Measurements from ENCODE around the gene UPF1. TPM values are rescaled to one million over a fixed set of nuclear protein-coding genes. Genes with fewer than 3 reads are reported as not detected.

The UPF1 gene
- total RNA-seq, 1 donor from 2014 or later = 225 TPM

DNA sequence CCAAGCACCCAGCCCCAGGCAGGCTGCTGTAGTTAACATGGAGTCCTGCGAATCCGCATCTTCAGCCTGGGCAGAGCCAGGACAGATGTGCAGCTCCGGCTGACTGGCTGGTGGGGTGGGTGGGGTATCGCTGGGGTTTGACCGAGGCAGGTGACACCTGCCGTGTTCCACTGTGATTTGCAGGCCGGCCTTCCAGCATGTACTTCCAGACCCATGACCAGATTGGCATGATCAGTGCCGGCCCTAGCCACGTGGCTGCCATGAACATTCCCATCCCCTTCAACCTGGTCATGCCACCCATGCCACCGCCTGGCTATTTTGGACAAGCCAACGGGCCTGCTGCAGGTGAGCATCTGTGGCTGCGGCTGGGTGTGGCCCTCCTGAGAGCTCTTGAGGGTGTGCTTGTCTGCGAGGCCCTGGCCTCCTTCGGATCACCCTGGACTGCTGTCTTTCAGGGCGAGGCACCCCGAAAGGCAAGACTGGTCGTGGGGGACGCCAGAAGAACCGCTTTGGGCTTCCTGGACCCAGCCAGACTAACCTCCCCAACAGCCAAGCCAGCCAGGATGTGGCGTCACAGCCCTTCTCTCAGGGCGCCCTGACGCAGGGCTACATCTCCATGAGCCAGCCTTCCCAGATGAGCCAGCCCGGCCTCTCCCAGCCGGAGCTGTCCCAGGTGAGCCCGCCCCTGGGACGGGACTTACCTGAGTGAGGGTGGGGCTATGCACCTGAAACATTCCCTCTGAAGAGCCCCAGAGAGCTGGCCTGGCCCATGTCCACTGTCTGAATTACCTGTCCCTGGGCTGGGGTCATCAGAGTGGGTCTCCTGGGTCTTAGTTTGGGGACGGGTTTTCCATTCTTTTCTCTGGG lies 33.6 kb downstream of the UPF1 start:
- Histone ChIP-seq H3K9me3 (no peaks in the 10 kb centered on the region), H3K36me3 (peaks cover 76 to 79% of the 10 kb centered on the region in 2 donors), H3K4me3 (no peak overlapping the region), H3K4me1 (peaks cover 0 to 7% of the 10 kb centered on the region in 2 donors), H3K27ac (no peak overlapping the region), H3K27me3 (no peaks in the 10 kb centered on the region)
- TF ChIP-seq, protein P1, sequence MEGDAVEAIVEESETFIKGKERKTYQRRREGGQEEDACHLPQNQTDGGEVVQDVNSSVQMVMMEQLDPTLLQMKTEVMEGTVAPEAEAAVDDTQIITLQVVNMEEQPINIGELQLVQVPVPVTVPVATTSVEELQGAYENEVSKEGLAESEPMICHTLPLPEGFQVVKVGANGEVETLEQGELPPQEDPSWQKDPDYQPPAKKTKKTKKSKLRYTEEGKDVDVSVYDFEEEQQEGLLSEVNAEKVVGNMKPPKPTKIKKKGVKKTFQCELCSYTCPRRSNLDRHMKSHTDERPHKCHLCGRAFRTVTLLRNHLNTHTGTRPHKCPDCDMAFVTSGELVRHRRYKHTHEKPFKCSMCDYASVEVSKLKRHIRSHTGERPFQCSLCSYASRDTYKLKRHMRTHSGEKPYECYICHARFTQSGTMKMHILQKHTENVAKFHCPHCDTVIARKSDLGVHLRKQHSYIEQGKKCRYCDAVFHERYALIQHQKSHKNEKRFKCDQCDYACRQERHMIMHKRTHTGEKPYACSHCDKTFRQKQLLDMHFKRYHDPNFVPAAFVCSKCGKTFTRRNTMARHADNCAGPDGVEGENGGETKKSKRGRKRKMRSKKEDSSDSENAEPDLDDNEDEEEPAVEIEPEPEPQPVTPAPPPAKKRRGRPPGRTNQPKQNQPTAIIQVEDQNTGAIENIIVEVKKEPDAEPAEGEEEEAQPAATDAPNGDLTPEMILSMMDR (IDR thresholded peaks at IDR 0.05) = no peak
- DNase-seq (ENCODE audit: low spot score in 2 of 2) = peak in 1 of 2 donors; percentile 53
- intact Hi-C loops (cut with DNase I) = loop anchor here (5.0 kb wide), 1 partner anchor 273 kb away; no protein-coding TSS in a partner anchor

DNA sequence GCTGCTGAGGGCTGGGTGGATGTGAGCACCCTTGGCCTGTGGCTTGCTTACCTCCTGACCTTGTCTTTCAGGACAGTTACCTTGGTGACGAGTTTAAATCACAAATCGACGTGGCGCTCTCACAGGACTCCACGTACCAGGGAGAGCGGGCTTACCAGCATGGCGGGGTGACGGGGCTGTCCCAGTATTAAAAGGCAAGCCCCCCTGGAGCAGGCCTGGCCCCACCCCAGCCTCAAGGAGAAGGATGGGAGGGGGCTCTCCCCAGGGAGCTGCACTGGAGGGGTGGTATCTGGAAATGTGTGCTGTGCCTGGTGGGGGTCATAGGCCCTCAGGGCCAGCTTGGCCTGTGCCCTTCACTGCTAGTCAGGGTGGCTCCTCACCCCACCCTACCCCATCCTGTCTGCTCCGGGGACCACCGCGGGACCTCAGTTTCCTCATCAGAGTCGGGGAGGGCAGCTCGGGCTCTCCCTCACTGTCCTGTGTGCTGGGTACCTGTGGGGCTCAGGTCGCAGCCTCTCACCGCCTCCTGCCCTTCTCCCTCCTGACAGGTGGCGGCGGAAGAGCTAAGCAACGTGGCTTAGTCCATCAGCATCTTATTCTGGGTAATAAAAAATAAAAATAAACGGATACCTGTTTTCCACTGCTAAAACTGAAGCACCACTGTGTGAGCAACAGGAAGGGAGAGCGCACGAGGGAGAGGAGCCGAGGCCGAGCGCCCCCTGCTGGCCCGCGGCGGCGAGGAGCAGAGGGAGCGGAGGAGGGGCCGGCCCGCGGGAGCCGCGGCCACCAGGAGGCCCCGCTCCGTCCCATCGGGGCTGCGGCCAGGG lies 34.4 kb downstream of the UPF1 start:
- H3K4me3 ChIP-seq = no peak overlapping the region
- DNase-seq (ENCODE audit: low spot score in 2 of 2) = no peak
- TF ChIP-seq, protein P1 (IDR thresholded peaks at IDR 0.05) = peak; percentile 90 to 91 (median 91)
- H3K9me3 ChIP-seq = no peaks in the 10 kb centered on the region
- peaks cover 0 to 7% of the 10 kb centered on the region in 2 donors for H3K4me1 ChIP-seq
- H3K36me3 ChIP-seq = peaks cover 68 to 70% of the 10 kb centered on the region in 2 donors
- intact Hi-C loops (cut with DNase I) = loop anchor here (5.0 kb wide), 1 partner anchor 274 kb away; no protein-coding TSS in a partner anchor
- H3K27me3 ChIP-seq = no peaks in the 10 kb centered on the region
- H3K27ac ChIP-seq = no peak overlapping the region

- H3K4me1 ChIP-seq = peaks cover 0 to 7% of the 10 kb centered on the region in 2 donors
- H3K4me3 ChIP-seq = no peak overlapping the region
- H3K27ac ChIP-seq = no peak overlapping the region
- TF ChIP-seq, protein P1 (IDR thresholded peaks at IDR 0.05) = no peak
- peaks cover 62 to 64% of the 10 kb centered on the region in 2 donors for H3K36me3 ChIP-seq
- no peak for DNase-seq (ENCODE audit: low spot score in 2 of 2)
- H3K27me3 ChIP-seq = no peaks in the 10 kb centered on the region
- intact Hi-C loops (cut with DNase I) = loop anchor here (5.0 kb wide), 1 partner anchor 274 kb away; no protein-coding TSS in a partner anchor
- no peaks in the 10 kb centered on the region for H3K9me3 ChIP-seq
These were observed 35.0 kb downstream of the UPF1 start for GRCh38 chr19:18866800-18867123.

- DNase-seq (ENCODE audit: low spot score in 2 of 2) = no peak
- Histone ChIP-seq H3K4me3 (no peak overlapping the region), H3K27me3 (no peaks in the 10 kb centered on the region), H3K4me1 (peaks cover 0 to 7% of the 10 kb centered on the region in 2 donors), H3K36me3 (peaks cover 58 to 60% of the 10 kb centered on the region in 2 donors), H3K27ac (no peak overlapping the region), H3K9me3 (no peaks in the 10 kb centered on the region)
- TF ChIP-seq, protein P1 (IDR thresholded peaks at IDR 0.05) = no peak
- intact Hi-C loops (cut with DNase I) = loop anchor here (5.0 kb wide), 1 partner anchor 275 kb away; no protein-coding TSS in a partner anchor
These were observed 35.4 kb downstream of the UPF1 start for GRCh38 chr19:18867199-18867598.

- Histone ChIP-seq H3K4me3 (no peak overlapping the region), H3K36me3 (peaks cover 52 to 55% of the 10 kb centered on the region in 2 donors), H3K27ac (no peak overlapping the region), H3K4me1 (peaks cover 0 to 7% of the 10 kb centered on the region in 2 donors), H3K9me3 (no peaks in the 10 kb centered on the region), H3K27me3 (no peaks in the 10 kb centered on the region)
- intact Hi-C loops (cut with DNase I) = loop anchor here (5.0 kb wide), 1 partner anchor 275 kb away; no protein-coding TSS in a partner anchor
- TF ChIP-seq, protein P1 (IDR thresholded peaks at IDR 0.05) = no peak
- DNase-seq (ENCODE audit: low spot score in 2 of 2) = no peak
These were observed 36.0 kb downstream of the UPF1 start for GRCh38 chr19:18867751-18868150.

Measured in ascending aorta (tissue), 2 donors.